Karpas-422 (cell line): ENCODE results near the gene PRDX2. TPM values are rescaled to one million over a fixed set of nuclear protein-coding genes. Genes with fewer than 3 reads are reported as not detected.

Experiments used
- DNase-seq: peaks from one replicate; pipeline ENCODE4 v3.0.0-alpha.2; 2015
- H2AFZ ChIP-seq: fragments of 200-600 bp; sonication (generic); 2 replicates; pipeline ENCODE4 v1.6.1; 2014; ENCODE audit warnings: antibody characterized with exemption, low read length, mixed read lengths
- H3K27ac ChIP-seq: fragments of 200-600 bp; sonication (generic); 2 replicates; pipeline ENCODE4 v1.5.1; 2014; ENCODE audit warnings: mild to moderate bottlenecking, low read length, moderate library complexity
- H3K27me3 ChIP-seq: fragments of 200-600 bp; sonication (generic); 2 replicates; pipeline ENCODE4 v1.6.1; 2014; ENCODE audit warnings: low read length, mixed read lengths
- H3K36me3 ChIP-seq: fragments of 200-600 bp; sonication (generic); 2 replicates; pipeline ENCODE4 v1.6.1; 2014; ENCODE audit warnings: low read length, mixed read lengths; ENCODE audit not compliant: insufficient read depth
- H3K4me1 ChIP-seq: fragments of 200-600 bp; sonication (generic); 2 replicates; pipeline ENCODE4 v1.6.1; 2014; ENCODE audit warnings: mild to moderate bottlenecking, low read length, mixed read lengths
- H3K4me2 ChIP-seq: fragments of 200-600 bp; sonication (generic); 2 replicates; pipeline ENCODE4 v1.6.1; 2014; ENCODE audit warnings: low read length, low read depth, mild to moderate bottlenecking; ENCODE audit not compliant: poor library complexity, severe bottlenecking
- H3K4me3 ChIP-seq: fragments of 200-600 bp; sonication (generic); 2 replicates; pipeline ENCODE4 v1.5.1; 2014; ENCODE audit warnings: mild to moderate bottlenecking, antibody characterized with exemption, low read length, mixed read lengths
- H3K79me2 ChIP-seq: fragments of 200-600 bp; sonication (generic); 2 replicates; pipeline ENCODE4 v1.6.1; 2014; ENCODE audit warnings: mild to moderate bottlenecking, low read length, mixed read lengths
- H3K9ac ChIP-seq: fragments of 200-600 bp; sonication (generic); 2 replicates; pipeline ENCODE4 v1.6.0; 2014; ENCODE audit warnings: low read length
- H3K9me2 ChIP-seq: fragments of 200-600 bp; sonication (generic), shearing (Covaris generic); replicated peaks from 2 replicates; pipeline ENCODE4 v1.6.0; 2014; ENCODE audit warnings: mild to moderate bottlenecking, low read length, moderate library complexity; ENCODE audit not compliant: insufficient read depth
- H3K9me3 ChIP-seq: fragments of 300-700, 200-600 bp; sonication (generic); 2 replicates; pipeline ENCODE4 v1.6.1; 2014; ENCODE audit warnings: low read length, mixed read lengths
- H4K20me1 ChIP-seq: fragments of 200-600 bp; sonication (generic); 2 replicates; pipeline ENCODE4 v1.6.1; 2014; ENCODE audit warnings: mild to moderate bottlenecking, antibody characterized with exemption, low read length, low read depth; ENCODE audit not compliant: insufficient read depth
- total RNA-seq: library from RNA; depleted of rRNA; stranded (reverse); fragments of >200 nt; shearing (Covaris generic); gene quantifications from 2 replicates; pipeline ENCODE4 v1.2.3, GENCODE V29; 2014; ENCODE audit warnings: low replicate concordance

PRDX2 gene
- total RNA-seq, 1 experiment from 2014 or later, result 372 TPM

DNA sequence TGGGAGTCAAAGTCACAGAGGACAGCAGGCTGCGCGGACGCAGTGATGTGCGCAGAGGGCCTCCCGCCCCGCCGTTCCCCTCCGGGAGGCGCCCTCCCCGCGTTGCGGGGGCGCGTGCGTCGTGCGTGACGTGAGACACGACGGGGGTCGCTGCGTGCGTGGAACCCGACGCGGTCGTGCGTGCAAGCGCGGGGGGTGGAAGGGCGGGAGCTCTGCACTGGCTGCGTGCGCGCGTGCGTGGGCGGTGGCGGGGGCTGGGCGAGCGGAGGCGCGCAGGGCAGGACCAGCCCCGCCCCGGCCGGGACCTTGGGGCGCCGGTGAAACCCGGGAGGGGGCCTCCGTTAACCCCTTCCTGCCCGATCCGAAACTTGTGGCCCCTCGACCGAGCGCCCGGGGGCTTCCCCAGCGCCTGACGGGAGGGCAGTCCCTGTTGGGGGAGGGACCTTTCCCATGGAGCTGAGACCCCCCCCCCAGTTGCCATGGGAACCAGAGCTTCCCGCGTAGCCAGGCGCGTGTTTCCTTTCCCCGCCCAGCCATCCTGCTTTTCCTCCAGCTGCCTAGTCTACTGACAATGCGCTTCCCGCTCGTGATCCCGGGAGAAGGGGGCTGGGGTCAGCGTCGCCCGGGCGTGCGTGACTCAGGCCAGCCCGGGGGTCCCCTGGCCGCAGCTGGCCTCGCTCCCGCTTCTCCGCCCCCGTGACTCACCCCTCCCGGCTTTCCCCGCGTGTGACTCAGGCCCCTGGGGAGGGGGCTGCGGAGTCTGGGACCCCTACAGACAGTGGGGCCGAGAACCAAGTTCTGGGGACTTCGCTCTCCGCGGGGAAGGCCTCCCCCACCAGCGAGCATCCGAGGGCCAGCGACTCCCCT, 18.9 kb downstream of the PRDX2 start:
- Histone ChIP-seq H3K9ac (peak overlapping the region; percentile 61), H3K9me2 (no peaks in the 10 kb centered on the region), H3K4me1 (peaks cover 70% of the 10 kb centered on the region), H2AFZ (peak overlapping the region; percentile 63; the same call in 1 of the 2 replicates), H3K4me3 (peak overlapping the region; percentile 66), H3K27ac (peak overlapping the region; percentile 23), H3K4me2 (peak overlapping the region; percentile 80), H3K36me3 (no peaks in the 10 kb centered on the region), H3K79me2 (no peaks in the 10 kb centered on the region), H3K27me3 (no peaks in the 10 kb centered on the region), H3K9me3 (no peaks in the 10 kb centered on the region), H4K20me1 (no peaks in the 10 kb centered on the region)
- peak; percentile 85 for DNase-seq

GRCh38 chr19:12782174-12782423, 19.5 kb downstream of the PRDX2 start:
- Histone ChIP-seq H4K20me1 (no peaks in the 10 kb centered on the region), H3K4me2 (peak overlapping the region; percentile 80), H3K4me3 (peak overlapping the region; percentile 66), H3K79me2 (no peaks in the 10 kb centered on the region), H3K27ac (peak overlapping the region; percentile 14; the same call in 1 of the 2 replicates), H3K27me3 (no peaks in the 10 kb centered on the region), H3K4me1 (peaks cover 74% of the 10 kb centered on the region), H3K9ac (peak overlapping the region; percentile 61), H3K9me2 (no peaks in the 10 kb centered on the region), H3K9me3 (no peaks in the 10 kb centered on the region), H2AFZ (peak overlapping the region; percentile 63; the same call in 1 of the 2 replicates), H3K36me3 (no peaks in the 10 kb centered on the region)
- DNase-seq, result no peak

DNA sequence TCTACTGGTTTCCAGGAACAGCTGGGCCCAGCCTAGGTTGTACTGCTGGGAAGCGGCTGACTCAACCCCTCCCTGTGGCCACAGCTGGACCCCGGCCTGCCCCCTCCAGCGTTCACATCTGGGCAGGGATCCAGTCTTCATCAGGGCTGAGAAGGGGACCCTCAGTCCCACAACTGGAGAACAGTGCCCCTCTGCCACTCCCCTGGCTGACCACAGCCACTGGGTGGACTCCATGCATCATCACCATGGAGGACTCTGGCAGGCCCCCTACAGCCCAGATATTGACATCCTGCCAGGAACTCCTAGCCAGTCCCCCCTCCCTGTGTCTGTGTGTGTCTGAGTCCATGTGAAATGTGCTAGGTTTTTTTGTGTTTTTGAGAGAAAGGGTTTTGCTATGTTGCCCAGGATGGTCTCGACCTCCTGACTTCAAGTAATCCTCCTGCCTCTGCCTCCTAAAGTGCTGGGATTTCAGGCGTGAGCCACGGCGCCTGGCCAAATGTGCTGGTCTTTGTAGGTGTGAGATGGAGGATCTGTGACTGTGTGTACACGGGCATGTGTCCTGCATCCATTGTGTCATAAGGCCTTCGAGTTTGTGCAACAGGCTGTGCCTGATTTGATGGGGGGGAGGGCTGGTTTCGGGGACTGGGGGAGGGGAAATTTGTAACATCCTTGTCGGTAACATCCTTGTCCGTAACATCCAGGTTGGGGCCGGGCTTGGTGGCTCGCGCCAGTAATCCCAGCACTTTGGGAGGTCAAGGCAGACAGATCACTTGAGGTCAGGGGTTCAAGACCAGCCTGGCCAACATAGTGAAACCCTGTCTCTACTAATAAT, 22.2 kb downstream of the PRDX2 start:
- H3K27me3 ChIP-seq, result no peaks in the 10 kb centered on the region
- H2AFZ ChIP-seq, result peak overlapping the region; percentile 38
- DNase-seq, result peak; percentile 56
- H3K27ac ChIP-seq, result peak overlapping the region; percentile 46
- no peaks in the 10 kb centered on the region for H3K9me2 ChIP-seq
- no peaks in the 10 kb centered on the region for H4K20me1 ChIP-seq
- peaks cover 57% of the 10 kb centered on the region for H3K4me1 ChIP-seq
- H3K36me3 ChIP-seq, result no peaks in the 10 kb centered on the region
- H3K4me3 ChIP-seq, result peak overlapping the region; percentile 71
- H3K79me2 ChIP-seq, result no peaks in the 10 kb centered on the region
- no peaks in the 10 kb centered on the region for H3K9me3 ChIP-seq
- peak overlapping the region; percentile 79 for H3K4me2 ChIP-seq
- H3K9ac ChIP-seq, result peak overlapping the region; percentile 86

GRCh38 chr19:12778905-12779161, 22.8 kb downstream of the PRDX2 start:
- Histone ChIP-seq H3K36me3 (no peaks in the 10 kb centered on the region), H3K4me2 (peak overlapping the region; percentile 79), H3K4me1 (peaks cover 52% of the 10 kb centered on the region), H3K9me3 (no peaks in the 10 kb centered on the region), H3K79me2 (no peaks in the 10 kb centered on the region), H3K9ac (peak overlapping the region; percentile 86), H4K20me1 (no peaks in the 10 kb centered on the region), H3K27ac (peak overlapping the region; percentile 46), H3K9me2 (no peaks in the 10 kb centered on the region), H2AFZ (peak overlapping the region; percentile 38), H3K4me3 (peak overlapping the region; percentile 71), H3K27me3 (no peaks in the 10 kb centered on the region)
- no peak for DNase-seq

DNA sequence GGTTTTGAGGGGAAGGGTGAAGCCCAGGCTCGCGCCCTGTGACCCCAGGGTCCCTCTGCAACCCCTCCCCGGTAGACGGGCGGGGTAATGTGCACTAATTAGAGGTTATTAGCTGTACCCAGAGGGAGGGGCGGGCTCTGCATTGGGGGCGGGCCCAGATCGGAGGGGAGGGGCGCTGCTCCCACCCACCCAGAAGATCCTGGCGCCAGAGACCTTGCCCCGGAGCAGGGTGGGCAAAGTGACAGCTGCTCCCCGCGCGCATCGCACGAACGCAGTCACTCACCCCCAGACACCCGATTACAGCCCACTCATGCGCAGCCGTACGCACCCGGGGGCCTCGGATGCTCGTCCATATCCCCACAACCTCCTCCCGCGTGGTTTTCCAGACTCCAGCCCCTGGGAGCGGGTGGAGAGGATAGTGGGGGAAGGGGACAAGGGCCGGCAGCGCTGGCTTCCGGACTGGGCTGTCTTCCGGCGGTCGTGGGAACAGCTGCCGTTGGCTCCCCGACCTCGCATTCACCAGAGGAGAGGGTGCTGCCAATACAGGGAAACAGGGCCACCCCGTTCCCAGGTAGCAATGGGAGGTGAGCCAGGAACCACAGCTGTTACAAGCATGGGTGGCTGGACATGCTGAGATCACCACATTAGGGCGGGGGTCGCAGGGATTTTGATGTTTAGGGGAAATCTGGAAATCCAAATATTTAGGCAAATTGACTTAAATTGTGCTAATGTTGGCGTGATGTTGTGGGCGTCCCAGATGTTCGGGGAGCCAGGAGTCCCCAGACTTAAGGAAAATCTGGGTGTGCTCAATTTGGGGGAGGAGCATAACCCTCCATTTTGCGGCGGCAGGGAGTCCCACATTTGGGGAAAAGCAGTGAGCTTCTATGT, 23.3 kb downstream of the PRDX2 start:
- peak; percentile 81 for DNase-seq
- Histone ChIP-seq H3K9me3 (no peaks in the 10 kb centered on the region), H3K4me3 (peak overlapping the region; percentile 71), H3K27me3 (no peaks in the 10 kb centered on the region), H4K20me1 (no peaks in the 10 kb centered on the region), H3K79me2 (no peaks in the 10 kb centered on the region), H3K9me2 (no peaks in the 10 kb centered on the region), H3K36me3 (no peaks in the 10 kb centered on the region), H3K9ac (peak overlapping the region; percentile 86), H2AFZ (peak overlapping the region; percentile 38; the same call in 1 of the 2 replicates), H3K27ac (peak overlapping the region; percentile 46), H3K4me2 (peak overlapping the region; percentile 79), H3K4me1 (peaks cover 46% of the 10 kb centered on the region)

DNA sequence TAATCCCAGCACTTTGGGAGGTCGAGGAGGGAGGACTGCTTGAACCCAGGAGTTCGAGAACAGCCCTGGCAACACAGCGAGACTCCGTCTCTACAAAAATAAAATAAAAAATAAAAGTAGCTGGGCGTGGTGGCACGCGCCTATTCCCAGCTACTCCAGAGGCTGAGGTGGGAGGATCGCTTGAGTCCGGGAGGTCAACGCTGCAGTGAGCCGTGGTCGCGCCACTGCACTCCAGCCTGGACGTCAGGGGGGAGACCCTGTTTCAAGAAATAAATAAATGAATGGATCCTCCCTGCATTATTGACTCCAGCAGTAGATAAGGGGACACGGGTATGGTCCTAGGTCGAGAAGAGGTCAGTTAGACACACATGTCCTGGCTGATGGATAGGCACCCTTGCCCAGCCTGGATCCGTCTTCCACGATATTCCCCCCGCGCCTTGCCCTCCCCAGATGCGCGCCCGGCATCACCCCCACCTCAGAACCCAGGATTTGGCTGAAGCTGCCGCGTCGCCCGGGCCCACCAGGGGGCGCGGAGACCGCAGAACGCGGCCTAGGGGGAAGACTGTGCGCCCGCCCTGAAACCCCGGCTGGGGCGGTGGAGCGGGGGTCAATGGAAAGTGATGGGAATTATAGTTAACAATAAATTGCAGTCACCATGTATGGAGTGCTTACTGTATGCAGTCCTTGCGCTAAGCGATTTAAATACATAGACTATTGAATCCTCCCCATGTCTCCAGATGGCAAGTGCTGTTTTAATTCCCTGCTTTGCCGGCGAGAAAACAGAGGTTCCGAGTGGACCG, 24.2 kb downstream of the PRDX2 start:
- no peaks in the 10 kb centered on the region for H3K9me3 ChIP-seq
- no peaks in the 10 kb centered on the region for H4K20me1 ChIP-seq
- peak overlapping the region; percentile 71; the same call in 1 of the 2 replicates for H2AFZ ChIP-seq
- H3K27me3 ChIP-seq, result no peaks in the 10 kb centered on the region
- H3K79me2 ChIP-seq, result no peaks in the 10 kb centered on the region
- no peaks in the 10 kb centered on the region for H3K36me3 ChIP-seq
- H3K4me2 ChIP-seq, result peak overlapping the region; percentile 79
- peak overlapping the region; percentile 46 for H3K27ac ChIP-seq
- H3K9me2 ChIP-seq, result no peaks in the 10 kb centered on the region
- peak overlapping the region; percentile 71 for H3K4me3 ChIP-seq
- H3K9ac ChIP-seq, result peak overlapping the region; percentile 86
- peak; percentile 94 for DNase-seq
- H3K4me1 ChIP-seq, result peaks cover 38% of the 10 kb centered on the region

DNA sequence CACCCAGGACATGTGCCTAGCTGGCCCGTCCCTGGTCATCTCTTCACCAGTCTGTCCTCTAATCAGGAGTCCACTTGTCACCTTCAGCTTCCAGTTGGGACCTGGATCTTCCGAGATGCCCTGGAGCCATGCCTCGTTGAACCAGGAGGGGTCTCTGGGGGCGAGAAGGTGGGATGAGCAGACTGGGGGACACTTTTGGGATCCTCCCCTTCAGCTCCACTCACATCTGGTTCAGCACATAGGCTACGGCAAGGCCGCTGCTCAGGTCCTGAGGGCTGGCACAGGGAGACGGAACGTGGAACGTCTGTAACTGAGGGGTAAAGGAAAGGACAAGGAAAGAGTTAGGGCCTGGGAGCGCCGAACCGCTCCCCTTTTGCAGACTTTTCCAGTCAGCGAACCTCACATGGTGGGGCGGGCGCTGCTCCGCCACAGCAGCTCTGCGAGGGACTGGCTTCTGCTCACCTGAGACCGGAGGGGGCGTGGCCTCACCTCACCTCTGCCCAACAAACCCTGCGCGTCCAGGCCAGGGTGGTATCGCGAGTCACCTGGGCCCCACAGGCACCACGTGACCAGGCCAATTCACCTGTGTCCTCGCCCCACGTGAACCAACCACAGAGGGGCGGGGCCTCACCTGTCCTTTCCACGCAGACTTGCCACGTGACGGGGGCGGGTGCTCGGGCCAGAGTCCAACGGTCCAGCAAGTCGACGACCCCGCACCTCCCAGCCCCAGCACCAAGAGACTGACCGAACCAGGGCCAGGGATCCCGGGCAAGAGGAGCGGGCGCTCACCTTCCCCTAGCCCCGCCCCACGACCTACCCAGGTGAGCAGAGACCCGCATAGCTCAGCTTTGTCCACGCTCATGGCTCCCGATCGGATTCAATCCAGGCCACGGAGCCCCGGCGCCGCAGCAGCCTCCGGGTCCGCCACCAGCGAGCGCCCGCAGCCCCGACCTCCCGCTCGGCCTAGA, 26.7 kb downstream of the PRDX2 start, which contains the start of gene HOOK2:
HOOK2 (minus strand) TSS at position 965 of the 968 bp plus-strand sequence; CDS start at position 862, 103 bp downstream.
- no peaks in the 10 kb centered on the region for H3K27me3 ChIP-seq
- H4K20me1 ChIP-seq, result no peaks in the 10 kb centered on the region
- peak within 1 kb of the TSS; percentile 90 for H3K4me2 ChIP-seq
- H3K4me1 ChIP-seq, result peaks cover 34% of the 10 kb centered on the region
- H3K9ac ChIP-seq, result peak within 1 kb of the TSS; percentile 88
- no peaks in the 10 kb centered on the region for H3K9me3 ChIP-seq
- H3K79me2 ChIP-seq, result no peaks in the 10 kb centered on the region
- no peak for DNase-seq
- H2AFZ ChIP-seq, result peak within 1 kb of the TSS; percentile 86; the same call in 1 of the 2 replicates
- H3K4me3 ChIP-seq, result peak within 1 kb of the TSS; percentile 88
- no peaks in the 10 kb centered on the region for H3K36me3 ChIP-seq
- H3K27ac ChIP-seq, result no peak within 1 kb of the TSS
- H3K9me2 ChIP-seq, result no peaks in the 10 kb centered on the region
